NCI-H187 (cell line): ENCODE measurements around the gene MRPL17.

Experiments
- DNase-seq, 2 experiments: peaks; one replicate each; lab custom pipeline; 2025; lab: John Stamatoyannopoulos, UW

The MRPL17 gene

DNA sequence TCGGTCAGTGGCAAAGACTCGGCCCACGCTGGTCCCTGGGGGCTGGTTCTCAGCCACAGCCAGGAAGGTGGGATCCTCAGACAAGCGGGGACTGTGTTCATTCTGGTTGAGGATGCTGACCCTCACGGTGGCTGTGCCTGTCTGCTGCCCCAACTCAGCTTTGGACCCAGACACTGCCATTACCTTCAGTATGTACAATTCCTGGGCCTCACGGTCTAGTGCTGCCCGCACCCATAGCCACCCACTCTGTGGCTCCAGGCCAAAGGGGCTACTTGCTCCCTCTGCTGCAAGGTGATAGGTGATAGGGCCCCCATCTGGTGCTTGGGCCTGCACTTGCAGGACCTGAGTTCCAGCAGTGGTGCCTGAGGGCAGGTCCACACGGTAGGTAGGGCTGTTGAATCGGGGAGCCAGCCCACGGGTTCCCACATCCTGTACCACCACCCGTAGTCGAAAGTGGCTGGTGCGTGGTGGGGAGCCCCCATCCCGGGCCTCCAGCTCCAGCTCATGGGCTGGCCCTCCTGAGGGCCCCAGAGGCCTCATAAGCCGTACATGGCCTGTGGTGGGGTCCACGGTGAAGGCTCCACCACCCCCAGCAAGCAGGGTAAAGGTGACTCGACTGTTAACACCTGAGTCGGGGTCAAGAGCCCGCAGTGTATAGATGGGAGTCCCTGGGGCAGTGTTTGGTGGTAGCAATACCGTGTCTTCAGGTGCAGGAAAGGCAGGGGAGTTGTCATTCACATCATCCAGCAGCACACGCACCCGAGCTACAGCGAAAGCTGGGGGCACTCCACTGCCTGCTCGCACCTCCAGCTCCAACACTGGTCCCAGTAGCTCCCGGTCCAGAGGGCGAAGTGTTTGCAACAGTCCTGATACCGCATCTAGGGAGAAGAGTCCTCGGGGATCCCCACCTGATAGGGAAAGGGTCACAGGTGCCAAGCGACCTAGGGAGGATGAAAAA, 50.7 kb downstream of the MRPL17 start:
- DNase-seq: no peak

DNA sequence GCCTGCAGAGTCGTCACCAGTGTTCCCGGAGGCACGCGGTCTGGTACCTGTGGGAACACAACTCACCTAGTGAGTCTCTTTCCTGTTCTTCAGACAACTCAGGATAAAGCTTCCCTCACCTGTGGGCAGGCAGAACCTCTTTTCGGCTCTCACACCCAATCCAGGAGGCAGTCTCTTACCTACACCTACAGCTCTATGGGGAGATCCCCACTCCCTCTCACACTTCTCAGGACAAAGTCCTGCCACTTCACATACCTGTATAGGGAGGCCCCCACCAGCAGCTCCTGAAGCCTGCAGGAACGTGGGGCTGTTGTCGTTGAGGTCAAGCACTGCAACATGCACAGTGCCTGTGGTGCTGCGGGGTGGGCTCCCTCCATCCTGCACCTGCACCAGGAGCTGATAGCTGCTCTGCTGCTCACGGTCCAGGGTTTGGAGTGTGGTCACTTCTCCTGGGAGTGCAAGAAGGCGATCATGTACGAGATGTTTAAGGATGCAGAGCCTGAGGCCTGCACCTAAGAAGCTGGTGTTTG, 51.7 kb downstream of the MRPL17 start:
- DNase-seq: no peak

DNA sequence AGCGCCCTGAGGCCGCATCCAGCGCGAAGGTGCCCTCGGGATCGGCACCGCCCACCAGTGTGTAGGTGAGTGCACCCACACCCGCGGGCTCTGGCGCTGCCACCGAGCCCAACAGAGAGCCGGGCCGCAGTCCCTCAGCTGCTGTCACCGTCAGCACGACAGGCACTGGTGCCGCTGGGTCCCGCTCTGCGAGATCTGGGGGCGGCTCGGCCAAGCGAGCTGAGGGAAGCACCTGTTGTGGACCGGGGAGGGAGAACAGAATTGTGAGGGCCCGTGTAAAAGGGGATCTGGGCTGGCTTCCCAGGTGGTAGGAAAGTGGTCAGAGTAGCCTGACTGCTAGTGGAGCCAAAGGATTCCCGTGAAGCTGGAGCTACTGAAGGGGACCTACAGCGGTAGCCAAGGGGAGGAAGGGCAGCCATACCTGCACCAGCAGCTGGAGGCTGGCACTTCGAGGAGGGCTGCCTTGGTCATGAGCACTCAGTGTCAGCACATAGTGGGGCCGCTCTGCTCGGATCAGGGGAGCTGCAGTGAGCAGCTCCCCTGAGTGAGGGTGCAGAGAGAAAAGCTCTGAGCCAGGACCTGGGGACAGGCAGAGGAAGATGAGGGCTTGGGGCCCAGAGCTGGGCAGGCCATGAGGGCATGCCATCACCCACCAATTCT, 52.4 kb downstream of the MRPL17 start:
- DNase-seq: no peak
